Activated naive CD8-positive, alpha-beta T cell treated with anti-CD3 and anti-CD28 coated beads for 36 hours (primary cell): ENCODE data around the gene FCRL6. TPM values are rescaled to one million over a fixed set of nuclear protein-coding genes. Genes with fewer than 3 reads are reported as not detected.

Experiments
- DNase-seq: peaks from one replicate; pipeline ENCODE4 v3.0.0; 2021
- H3K27ac Mint-ChIP-seq: one replicate; pipeline ENCODE4 v1.8.0; 2022; ENCODE audit warnings: mild to moderate bottlenecking, moderate library complexity, mixed read lengths
- H3K27me3 Mint-ChIP-seq: one replicate; pipeline ENCODE4 v1.8.0; 2022; ENCODE audit warnings: mild to moderate bottlenecking, mixed read lengths
- H3K36me3 Mint-ChIP-seq: one replicate; pipeline ENCODE4 v1.8.0; 2021; ENCODE audit warnings: mild to moderate bottlenecking, mixed read lengths
- H3K4me1 Mint-ChIP-seq: one replicate; pipeline ENCODE4 v1.8.0; 2021; ENCODE audit warnings: mixed read lengths
- H3K4me3 Mint-ChIP-seq: one replicate; pipeline ENCODE4 v1.8.0; 2022; ENCODE audit warnings: mild to moderate bottlenecking, moderate library complexity, mixed read lengths
- H3K9me3 Mint-ChIP-seq: one replicate; pipeline ENCODE4 v1.8.0; 2022; ENCODE audit warnings: mixed read lengths
- total RNA-seq, 2 experiments: library from RNA; stranded (reverse); gene quantifications; one replicate each; pipeline ENCODE4 v1.2.3, GENCODE V29; 2021

FCRL6 gene
- total RNA-seq, 2 experiments from 2014 or later = not detected

- Mint-ChIP-seq H3K4me3 (no peak overlapping the region), H3K9me3 (no peaks in the 10 kb centered on the region), H3K27me3 (no peaks in the 10 kb centered on the region), H3K36me3 (no peaks in the 10 kb centered on the region), H3K27ac (no peak overlapping the region), H3K4me1 (peaks cover 12% of the 10 kb centered on the region)
- no peak for DNase-seq
These were observed 57.7 kb downstream of the FCRL6 start for GRCh38 chr1:159859767-159860322.

GRCh38 chr1:159860456-159860855 is 58.3 kb downstream of the FCRL6 start:
- Mint-ChIP-seq H3K27ac (no peak overlapping the region), H3K9me3 (no peaks in the 10 kb centered on the region), H3K27me3 (no peaks in the 10 kb centered on the region), H3K36me3 (no peaks in the 10 kb centered on the region), H3K4me3 (no peak overlapping the region), H3K4me1 (peaks cover 9% of the 10 kb centered on the region)
- no peak for DNase-seq

- H3K4me1 Mint-ChIP-seq = peaks cover 12% of the 10 kb centered on the region
- no peaks in the 10 kb centered on the region for H3K27me3 Mint-ChIP-seq
- H3K36me3 Mint-ChIP-seq = no peaks in the 10 kb centered on the region
- no peak overlapping the region for H3K27ac Mint-ChIP-seq
- H3K9me3 Mint-ChIP-seq = no peaks in the 10 kb centered on the region
- H3K4me3 Mint-ChIP-seq = no peak overlapping the region
- no peak for DNase-seq
These were observed 59.1 kb downstream of the FCRL6 start for GRCh38 chr1:159861218-159861617.

GRCh38 chr1:159862031-159862430 is 59.9 kb downstream of the FCRL6 start:
- DNase-seq = no peak
- no peaks in the 10 kb centered on the region for H3K9me3 Mint-ChIP-seq
- peaks cover 2% of the 10 kb centered on the region for H3K27me3 Mint-ChIP-seq
- peaks cover 13% of the 10 kb centered on the region for H3K4me1 Mint-ChIP-seq
- no peak overlapping the region for H3K4me3 Mint-ChIP-seq
- H3K27ac Mint-ChIP-seq = no peak overlapping the region
- H3K36me3 Mint-ChIP-seq = no peaks in the 10 kb centered on the region

GRCh38 chr1:159862557-159862956 is 60.4 kb downstream of the FCRL6 start, which contains the start of gene VSIG8:
Gene VSIG8, minus strand, starts transcription at chr1:159862657. Its CDS starts 136 bp downstream, at chr1:159862521.
- no peak within 1 kb of the TSS for H3K4me3 Mint-ChIP-seq

GRCh38 chr1:159864262-159864661 is 62.1 kb downstream of the FCRL6 start:
- no peak for DNase-seq
- H3K27ac Mint-ChIP-seq = no peak overlapping the region
- peaks cover 5% of the 10 kb centered on the region for H3K27me3 Mint-ChIP-seq
- peaks cover 21% of the 10 kb centered on the region for H3K4me1 Mint-ChIP-seq
- no peaks in the 10 kb centered on the region for H3K36me3 Mint-ChIP-seq
- H3K9me3 Mint-ChIP-seq = no peaks in the 10 kb centered on the region
- H3K4me3 Mint-ChIP-seq = no peak overlapping the region

More at GRCh38 chr1:159862557-159862956, 60.4 kb downstream of the FCRL6 start, which contains the start of gene VSIG8:
- Mint-ChIP-seq H3K9me3 (no peaks in the 10 kb centered on the region), H3K27me3 (peaks cover 5% of the 10 kb centered on the region), H3K4me1 (peaks cover 16% of the 10 kb centered on the region), H3K36me3 (no peaks in the 10 kb centered on the region), H3K27ac (no peak within 1 kb of the TSS)
- no peak for DNase-seq

Other genes with a start within 250 kb of the FCRL6 start
- not detected for gene APCS, start 214.5 kb upstream of the FCRL6 start, total RNA-seq
- gene CRP, start 87.8 kb upstream of the FCRL6 start, total RNA-seq = not detected
- 10 to 100 TPM; 33.5 to 36.0 TPM for gene DUSP23, start 21.4 kb upstream of the FCRL6 start, total RNA-seq
- 1 to 10 TPM; 1.3 to 2.1 TPM for gene SLAMF8, start 24.5 kb downstream of the FCRL6 start, total RNA-seq
- not detected for gene VSIG8, start 60.3 kb downstream of the FCRL6 start, total RNA-seq
- gene CFAP45, start 97.8 kb downstream of the FCRL6 start, total RNA-seq = under 1 TPM; 0.78 to 0.80 TPM
- gene TAGLN2, start 123.1 kb downstream of the FCRL6 start, total RNA-seq = 100 to 1,000 TPM; 463 to 489 TPM
- gene IGSF9, start 143.3 kb downstream of the FCRL6 start, total RNA-seq = under 1 TPM in 1 of 2 experiments, not detected in 1; 0.08 TPM
- not detected for gene SLAMF9, start 151.9 kb downstream of the FCRL6 start, total RNA-seq
- gene PIGM, start 229.6 kb downstream of the FCRL6 start, total RNA-seq = 1 to 10 TPM; 4.7 TPM